ENCODE measurements around the gene DDX54.

GRCh38 chr12:113200021-113200797 is 14.9 kb upstream of the DDX54 start:
- TF ChIP-seq SUZ12 (IDR thresholded peaks at IDR 0.05) (no peak), TARDBP (IDR thresholded peaks at IDR 0.05) (no peak), FOXM1 (IDR thresholded peaks at IDR 0.05; ENCODE audit: borderline replicate concordance) (no peak), SP1 (IDR thresholded peaks at IDR 0.05) (no peak), BHLHE40 (IDR thresholded peaks at IDR 0.05; ENCODE audit: borderline replicate concordance) (no peak), NFRKB (IDR thresholded peaks at IDR 0.05) (no peak), FOXA1 (IDR thresholded peaks at IDR 0.05) (no peak), PKNOX1 (IDR thresholded peaks at IDR 0.05) (no peak), ZNF384 (IDR thresholded peaks at IDR 0.05) (no peak), L3MBTL2 (conservative IDR thresholded peaks at IDR 0.05) (no peak), ELF4 (IDR thresholded peaks at IDR 0.05) (no peak), FOXK2 (IDR thresholded peaks at IDR 0.05) (no peak), HDGF (IDR thresholded peaks at IDR 0.05; ENCODE audit: borderline replicate concordance) (no peak)
